Measurements from ENCODE around the gene HPS4.

The HPS4 gene

GRCh38 chr22:26448941-26449340, 34.6 kb downstream of the HPS4 start:
- TF ChIP-seq, protein P1, sequence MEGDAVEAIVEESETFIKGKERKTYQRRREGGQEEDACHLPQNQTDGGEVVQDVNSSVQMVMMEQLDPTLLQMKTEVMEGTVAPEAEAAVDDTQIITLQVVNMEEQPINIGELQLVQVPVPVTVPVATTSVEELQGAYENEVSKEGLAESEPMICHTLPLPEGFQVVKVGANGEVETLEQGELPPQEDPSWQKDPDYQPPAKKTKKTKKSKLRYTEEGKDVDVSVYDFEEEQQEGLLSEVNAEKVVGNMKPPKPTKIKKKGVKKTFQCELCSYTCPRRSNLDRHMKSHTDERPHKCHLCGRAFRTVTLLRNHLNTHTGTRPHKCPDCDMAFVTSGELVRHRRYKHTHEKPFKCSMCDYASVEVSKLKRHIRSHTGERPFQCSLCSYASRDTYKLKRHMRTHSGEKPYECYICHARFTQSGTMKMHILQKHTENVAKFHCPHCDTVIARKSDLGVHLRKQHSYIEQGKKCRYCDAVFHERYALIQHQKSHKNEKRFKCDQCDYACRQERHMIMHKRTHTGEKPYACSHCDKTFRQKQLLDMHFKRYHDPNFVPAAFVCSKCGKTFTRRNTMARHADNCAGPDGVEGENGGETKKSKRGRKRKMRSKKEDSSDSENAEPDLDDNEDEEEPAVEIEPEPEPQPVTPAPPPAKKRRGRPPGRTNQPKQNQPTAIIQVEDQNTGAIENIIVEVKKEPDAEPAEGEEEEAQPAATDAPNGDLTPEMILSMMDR (IDR thresholded peaks at IDR 0.05; ENCODE audit: extremely low read depth, missing control alignments): no peak
- DNase-seq (ENCODE audit: low spot score): no peak

DNA sequence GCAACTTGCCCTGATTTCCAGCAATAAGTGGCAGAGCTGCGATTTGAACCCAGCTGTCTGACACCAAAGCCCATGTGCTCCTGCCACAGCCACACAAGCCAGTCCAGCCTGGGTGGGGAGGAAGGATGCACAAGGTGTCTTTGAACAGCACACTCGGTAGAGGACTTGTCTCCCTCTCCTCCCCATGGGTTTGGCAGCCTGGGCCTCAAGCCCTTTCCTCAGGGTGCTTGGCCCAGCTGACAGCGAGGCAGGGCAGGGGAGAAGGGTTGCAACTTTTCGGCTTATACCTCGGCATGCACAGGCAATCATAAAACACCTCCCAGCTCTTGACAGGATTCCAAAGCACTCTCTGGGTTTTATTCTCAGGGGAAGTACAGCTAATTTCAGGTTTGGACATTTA, 35.2 kb downstream of the HPS4 start:
- no peak for DNase-seq (ENCODE audit: low spot score)
- TF ChIP-seq, protein P1 (IDR thresholded peaks at IDR 0.05; ENCODE audit: extremely low read depth, missing control alignments): no peak

DNA sequence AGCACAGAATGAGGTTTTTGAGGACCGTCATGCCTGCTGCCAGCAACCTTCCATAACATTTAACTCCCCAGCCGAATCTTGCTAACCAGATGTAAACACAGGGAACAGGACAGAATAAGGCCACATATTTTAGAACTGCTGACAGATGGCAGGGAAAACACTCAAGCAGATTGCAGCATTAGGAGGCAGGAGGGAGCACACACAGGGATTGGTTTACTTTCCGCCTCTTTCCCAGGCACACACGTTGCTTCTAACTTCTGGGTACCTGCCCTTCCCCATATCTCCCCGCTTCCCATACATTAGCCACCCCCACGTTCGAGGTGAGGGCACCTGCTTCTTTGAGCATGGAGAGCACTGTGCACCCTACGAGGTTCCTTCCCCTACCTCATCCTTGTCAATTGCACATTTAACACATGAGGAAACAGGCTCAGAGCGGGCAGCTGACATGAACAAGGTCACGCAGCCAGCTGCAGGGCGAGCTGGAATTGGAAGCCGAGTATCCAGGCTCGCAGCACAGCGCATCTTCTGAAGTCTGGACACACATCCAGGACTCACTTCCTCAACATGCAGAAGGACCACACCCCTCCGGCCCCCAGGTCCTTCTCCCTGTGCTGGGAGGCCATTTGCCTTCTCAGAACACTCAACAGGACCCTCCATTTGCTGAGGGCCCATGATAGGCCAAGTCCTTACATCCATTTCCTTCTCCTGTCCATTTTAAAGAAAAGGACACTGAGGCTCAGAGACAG, 35.8 kb downstream of the HPS4 start:
- no peak for DNase-seq (ENCODE audit: low spot score)
- TF ChIP-seq, protein P1 (IDR thresholded peaks at IDR 0.05; ENCODE audit: extremely low read depth, missing control alignments): no peak

DNA sequence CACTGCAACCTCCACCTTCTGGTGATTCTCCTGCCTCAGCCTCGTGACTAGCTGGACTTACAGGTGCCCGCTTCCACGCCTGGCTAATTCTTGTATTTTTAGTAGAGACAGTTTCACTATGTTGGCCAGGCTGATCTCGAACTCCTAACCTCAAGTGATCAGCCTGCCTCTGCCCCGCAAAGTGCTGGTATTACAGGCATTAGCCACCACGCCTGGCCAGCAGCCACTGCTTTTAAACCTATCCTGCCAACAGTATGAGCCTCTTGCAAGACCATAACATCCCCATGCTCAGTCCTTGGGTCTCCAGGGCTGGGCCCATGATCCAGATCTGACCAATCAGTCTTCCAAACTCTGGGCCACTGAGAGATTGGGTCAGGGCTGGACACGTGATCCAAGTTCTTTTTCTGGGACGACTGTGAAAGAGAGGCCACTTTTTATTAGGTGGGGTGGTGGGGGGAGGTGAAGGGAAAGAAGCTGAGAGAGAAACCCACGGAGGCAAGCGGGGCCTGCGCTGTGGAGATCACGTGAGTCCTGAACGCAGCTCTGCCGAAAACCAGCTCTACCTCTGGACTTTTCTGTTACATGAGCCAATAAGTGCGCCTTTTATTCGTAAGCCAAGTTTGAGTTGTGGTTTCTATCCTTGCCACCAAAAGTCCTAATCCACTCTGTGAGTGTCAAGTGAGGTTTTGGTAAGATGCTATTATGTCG, 36.6 kb downstream of the HPS4 start:
- TF ChIP-seq, protein P1 (IDR thresholded peaks at IDR 0.05; ENCODE audit: extremely low read depth, missing control alignments): no peak
- no peak for DNase-seq (ENCODE audit: low spot score)

DNA sequence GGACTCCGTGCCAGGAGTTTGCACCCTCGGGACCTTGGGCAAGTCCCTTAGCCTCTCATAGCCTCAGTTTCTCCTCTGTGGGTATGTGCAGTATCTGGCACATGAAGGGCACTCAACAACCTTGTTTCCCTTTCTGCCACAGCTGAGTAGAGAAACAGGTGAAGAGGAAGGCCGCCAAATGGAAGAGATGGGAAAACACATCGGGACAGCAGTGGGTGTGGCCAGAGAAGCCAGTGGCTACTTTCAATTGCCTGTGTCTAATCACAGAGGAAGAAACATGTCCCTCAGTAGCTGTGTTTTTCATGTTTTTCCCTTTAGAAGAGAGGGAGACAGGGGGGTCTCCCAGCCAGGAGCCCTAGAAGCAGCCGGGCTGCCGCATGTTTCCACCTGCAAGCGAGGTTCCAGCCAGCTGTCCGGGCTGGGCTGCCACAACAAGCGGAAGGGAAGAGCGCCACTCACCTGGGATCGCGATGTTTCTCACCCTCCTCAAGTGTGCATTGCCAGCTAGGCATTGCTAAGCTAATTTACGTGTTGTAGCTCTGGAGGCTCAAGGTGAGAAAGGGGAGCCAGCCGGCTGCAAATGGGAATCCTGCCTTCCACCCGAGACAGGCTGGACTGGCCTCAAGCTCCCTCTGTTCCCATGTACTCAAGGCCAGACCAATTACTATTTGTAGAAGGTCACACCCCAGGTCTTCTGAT, 37.9 kb downstream of the HPS4 start:
- no peak for DNase-seq (ENCODE audit: low spot score)
- TF ChIP-seq, protein P1 (IDR thresholded peaks at IDR 0.05; ENCODE audit: extremely low read depth, missing control alignments): no peak

DNA sequence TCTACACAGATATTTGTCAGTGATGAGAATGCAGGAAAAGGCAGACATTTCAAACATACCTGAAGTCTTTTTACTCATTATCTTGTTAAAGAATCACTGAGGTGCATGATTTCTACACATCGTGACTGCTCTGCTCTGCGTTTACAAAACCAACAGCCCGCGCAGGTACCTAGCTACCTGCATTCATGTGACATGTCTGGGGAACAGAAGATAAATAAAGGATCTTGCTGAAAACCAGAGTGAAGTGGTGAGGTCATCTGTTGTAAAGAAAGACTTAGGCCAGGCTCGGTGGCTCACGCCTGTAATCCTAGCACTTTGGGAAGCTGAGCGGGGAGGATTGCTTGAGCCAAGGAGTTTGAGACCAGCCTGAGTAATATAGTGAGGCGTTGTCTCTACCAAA, 38.8 kb downstream of the HPS4 start:
- no peak for DNase-seq (ENCODE audit: low spot score)
- TF ChIP-seq, protein P1 (IDR thresholded peaks at IDR 0.05; ENCODE audit: extremely low read depth, missing control alignments): no peak
